Stimulated activated naive CD8-positive, alpha-beta T cell treated with anti-CD3 and anti-CD28 coated beads, Interleukin-15, Interleukin-2, amounts not matched to agents 100 U/mL and 50 U/mL, for 24 hours (primary cell): Measurements from ENCODE around the gene COG1.

Source experiments
- ATAC-seq: fragments of 150-1000 bp; cut with Tn5 transposase; one replicate; pipeline ENCODE4 v1.10.0; 2021
- DNase-seq: peaks from one replicate; pipeline ENCODE4 v3.0.0; 2021

COG1 gene

GRCh38 chr17:73228748-73229236, 35.9 kb downstream of the COG1 start:
- DNase-seq (peak; percentile 25), ATAC-seq (no peak)

- ATAC-seq (no peak), DNase-seq (no peak)
Measured at GRCh38 chr17:73230088-73230487, 37.2 kb downstream of the COG1 start.

GRCh38 chr17:73231395-73231794, 38.5 kb downstream of the COG1 start:
- DNase-seq (no peak), ATAC-seq (no peak)

GRCh38 chr17:73231841-73232586, 39.2 kb downstream of the COG1 start:
- peak; percentile 89 for ATAC-seq
- peak; percentile 98 for DNase-seq

- peak; percentile 45 for ATAC-seq
Measured at GRCh38 chr17:73232587-73233373, 39.9 kb downstream of the COG1 start.

GRCh38 chr17:73234736-73235135, 41.9 kb downstream of the COG1 start:
- DNase-seq (no peak), ATAC-seq (no peak)

More at GRCh38 chr17:73232587-73233373, 39.9 kb downstream of the COG1 start:
- DNase-seq: no peak

- DNase-seq: no peak
- no peak for ATAC-seq
Measured at GRCh38 chr17:73237714-73238113, 44.9 kb downstream of the COG1 start.

GRCh38 chr17:73240561-73240960, 47.7 kb downstream of the COG1 start:
- DNase-seq: no peak

GRCh38 chr17:73247726-73248125, 54.9 kb downstream of the COG1 start:
- ATAC-seq (no peak), DNase-seq (no peak)

More at GRCh38 chr17:73240561-73240960, 47.7 kb downstream of the COG1 start:
- ATAC-seq: no peak

- ATAC-seq (no peak), DNase-seq (no peak)
Measured at GRCh38 chr17:73248532-73248931, 55.7 kb downstream of the COG1 start.

GRCh38 chr17:73249700-73250099, 56.8 kb downstream of the COG1 start:
- DNase-seq (no peak), ATAC-seq (no peak)

GRCh38 chr17:73250851-73251640, 58.2 kb downstream of the COG1 start:
- no peak for ATAC-seq

GRCh38 chr17:73251871-73252270, 59.0 kb downstream of the COG1 start:
- no peak for DNase-seq
- ATAC-seq: no peak

More at GRCh38 chr17:73250851-73251640, 58.2 kb downstream of the COG1 start:
- DNase-seq: no peak

- peak; percentile 66 for DNase-seq
- ATAC-seq: peak; percentile 80
Measured at GRCh38 chr17:73255671-73256181, 62.9 kb downstream of the COG1 start.

- ATAC-seq: no peak
Measured at GRCh38 chr17:73256220-73256619, 63.4 kb downstream of the COG1 start.

GRCh38 chr17:73257516-73257915, 64.7 kb downstream of the COG1 start:
- no peak for DNase-seq
- no peak for ATAC-seq

More at GRCh38 chr17:73256220-73256619, 63.4 kb downstream of the COG1 start:
- no peak for DNase-seq
